ENCODE data around the gene AP2S1.

DNA sequence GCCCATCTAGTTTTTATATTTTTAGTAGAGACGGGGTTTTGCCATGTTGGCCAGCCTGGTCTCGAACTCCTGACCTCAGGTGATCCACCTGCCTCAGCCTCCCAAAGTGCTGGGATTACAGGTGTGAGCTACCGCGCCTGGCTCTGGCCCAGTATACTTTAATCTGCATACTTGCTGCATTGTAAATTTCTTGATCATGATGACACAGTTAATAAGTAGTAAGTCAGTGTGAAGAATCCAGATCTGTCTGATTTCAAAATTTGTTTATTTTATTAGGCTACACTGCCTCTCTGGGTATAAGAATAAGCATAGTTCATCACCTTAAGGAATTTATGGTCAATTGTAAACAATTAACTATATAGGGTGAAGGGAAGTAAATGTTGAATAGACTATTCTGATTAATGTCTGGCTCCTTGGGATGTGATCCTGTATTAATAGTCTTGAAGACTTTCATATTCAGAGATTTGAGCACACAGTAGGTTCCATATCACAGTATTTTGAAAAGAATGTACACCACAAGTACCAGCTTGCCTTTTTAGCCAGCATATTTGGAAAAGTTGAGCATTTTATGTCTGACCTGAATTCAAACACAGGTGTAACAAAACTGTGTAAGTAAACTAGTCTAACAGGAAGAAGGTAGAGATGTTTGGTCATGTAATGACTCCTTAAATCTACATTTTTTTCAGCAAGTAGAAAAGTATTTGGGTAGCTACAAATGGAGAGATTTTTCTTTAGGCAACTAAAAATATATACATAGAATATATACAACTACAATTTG, 17.6 kb upstream of the AP2S1 start:
- TF ChIP-seq, protein P1, sequence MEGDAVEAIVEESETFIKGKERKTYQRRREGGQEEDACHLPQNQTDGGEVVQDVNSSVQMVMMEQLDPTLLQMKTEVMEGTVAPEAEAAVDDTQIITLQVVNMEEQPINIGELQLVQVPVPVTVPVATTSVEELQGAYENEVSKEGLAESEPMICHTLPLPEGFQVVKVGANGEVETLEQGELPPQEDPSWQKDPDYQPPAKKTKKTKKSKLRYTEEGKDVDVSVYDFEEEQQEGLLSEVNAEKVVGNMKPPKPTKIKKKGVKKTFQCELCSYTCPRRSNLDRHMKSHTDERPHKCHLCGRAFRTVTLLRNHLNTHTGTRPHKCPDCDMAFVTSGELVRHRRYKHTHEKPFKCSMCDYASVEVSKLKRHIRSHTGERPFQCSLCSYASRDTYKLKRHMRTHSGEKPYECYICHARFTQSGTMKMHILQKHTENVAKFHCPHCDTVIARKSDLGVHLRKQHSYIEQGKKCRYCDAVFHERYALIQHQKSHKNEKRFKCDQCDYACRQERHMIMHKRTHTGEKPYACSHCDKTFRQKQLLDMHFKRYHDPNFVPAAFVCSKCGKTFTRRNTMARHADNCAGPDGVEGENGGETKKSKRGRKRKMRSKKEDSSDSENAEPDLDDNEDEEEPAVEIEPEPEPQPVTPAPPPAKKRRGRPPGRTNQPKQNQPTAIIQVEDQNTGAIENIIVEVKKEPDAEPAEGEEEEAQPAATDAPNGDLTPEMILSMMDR (IDR thresholded peaks at IDR 0.05; ENCODE audit: low read depth, low read length, poor library complexity, severe bottlenecking): no peak
- no peak for TF ChIP-seq EZH2phosphoT487 (IDR thresholded peaks at IDR 0.05; ENCODE audit: borderline replicate concordance, low read length)

Measured in DOHH2 (cell line).